GM12873 (cell line): ENCODE results near the gene PERM1.

Experiments used
- TF ChIP-seq, protein P1 (sequence below): IDR thresholded peaks from 2 replicates; pipeline ENCODE4 v1.5.1; 2012; ENCODE audit warnings: low read depth, mild to moderate bottlenecking, moderate library complexity, low read length, control low read depth; ENCODE audit not compliant: insufficient read depth; ENCODE audit errors: missing control alignments

Gene PERM1

GRCh38 chr1:966704-967300, 15.1 kb downstream of the PERM1 start:
- TF ChIP-seq, protein P1, sequence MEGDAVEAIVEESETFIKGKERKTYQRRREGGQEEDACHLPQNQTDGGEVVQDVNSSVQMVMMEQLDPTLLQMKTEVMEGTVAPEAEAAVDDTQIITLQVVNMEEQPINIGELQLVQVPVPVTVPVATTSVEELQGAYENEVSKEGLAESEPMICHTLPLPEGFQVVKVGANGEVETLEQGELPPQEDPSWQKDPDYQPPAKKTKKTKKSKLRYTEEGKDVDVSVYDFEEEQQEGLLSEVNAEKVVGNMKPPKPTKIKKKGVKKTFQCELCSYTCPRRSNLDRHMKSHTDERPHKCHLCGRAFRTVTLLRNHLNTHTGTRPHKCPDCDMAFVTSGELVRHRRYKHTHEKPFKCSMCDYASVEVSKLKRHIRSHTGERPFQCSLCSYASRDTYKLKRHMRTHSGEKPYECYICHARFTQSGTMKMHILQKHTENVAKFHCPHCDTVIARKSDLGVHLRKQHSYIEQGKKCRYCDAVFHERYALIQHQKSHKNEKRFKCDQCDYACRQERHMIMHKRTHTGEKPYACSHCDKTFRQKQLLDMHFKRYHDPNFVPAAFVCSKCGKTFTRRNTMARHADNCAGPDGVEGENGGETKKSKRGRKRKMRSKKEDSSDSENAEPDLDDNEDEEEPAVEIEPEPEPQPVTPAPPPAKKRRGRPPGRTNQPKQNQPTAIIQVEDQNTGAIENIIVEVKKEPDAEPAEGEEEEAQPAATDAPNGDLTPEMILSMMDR: no peak

DNA sequence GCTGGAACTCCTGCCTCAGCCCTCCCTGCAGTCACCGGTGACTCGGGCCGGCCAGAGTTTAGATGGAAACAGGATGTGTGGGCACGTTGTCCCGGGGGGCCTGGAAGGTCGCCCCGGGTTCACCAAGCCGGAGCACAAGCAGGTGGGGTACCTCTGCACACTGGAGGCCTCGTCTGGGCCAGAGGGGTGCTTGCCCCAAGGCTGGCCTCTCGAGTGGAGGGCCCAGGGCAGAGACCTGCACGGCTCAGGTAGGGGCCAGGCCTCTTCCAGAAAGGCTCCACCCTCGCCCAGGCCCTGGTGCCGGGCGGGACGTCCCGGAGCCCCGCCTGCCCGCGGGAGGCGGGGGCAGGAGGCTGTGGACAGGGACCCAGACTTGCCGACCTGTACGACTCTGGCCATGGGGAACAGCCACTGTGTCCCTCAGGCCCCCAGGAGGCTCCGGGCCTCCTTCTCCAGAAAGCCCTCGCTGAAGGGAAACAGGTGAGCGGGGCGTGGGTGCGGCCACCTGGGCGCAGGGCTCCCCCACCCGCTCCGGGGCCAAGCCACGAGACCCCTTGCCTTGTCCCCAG, 15.7 kb downstream of the PERM1 start, which contains the start of gene PLEKHN1:
Gene PLEKHN1, plus strand, starts transcription at position 348 of the 569 bp plus-strand sequence. Its CDS starts 50 bp downstream, at position 398.
- TF ChIP-seq, protein P1: no peak

DNA sequence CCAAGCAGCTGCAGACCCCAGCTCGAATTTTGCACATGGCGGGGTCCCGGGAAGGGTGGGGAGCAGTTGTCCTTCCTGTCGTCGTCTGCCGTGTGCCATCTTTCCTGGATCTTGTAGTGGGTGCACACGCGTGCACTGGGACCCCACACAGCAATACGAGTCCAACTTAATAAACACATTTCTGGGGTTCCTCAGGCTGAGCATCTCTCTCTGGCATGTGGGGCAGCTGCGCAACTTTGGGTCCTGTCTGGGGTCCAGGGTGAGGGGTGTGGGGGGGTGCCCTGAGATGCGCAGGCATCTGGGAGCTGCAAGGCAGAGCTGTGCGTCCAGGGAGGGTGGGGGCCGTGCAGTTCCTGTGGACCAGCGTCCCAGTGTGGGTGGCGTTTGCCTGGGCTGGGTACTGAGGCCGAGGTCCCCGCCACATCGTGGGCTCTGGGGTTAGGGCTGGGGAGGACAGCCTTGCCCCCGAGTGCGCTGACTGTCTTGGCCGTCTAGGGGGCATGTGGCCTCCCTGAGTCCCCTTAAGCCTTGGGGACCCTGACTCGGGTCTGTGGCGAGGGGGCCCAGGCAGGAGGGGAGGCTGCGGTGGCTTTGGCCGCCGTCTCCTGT, 16.3 kb downstream of the PERM1 start:
- TF ChIP-seq, protein P1: no peak

DNA sequence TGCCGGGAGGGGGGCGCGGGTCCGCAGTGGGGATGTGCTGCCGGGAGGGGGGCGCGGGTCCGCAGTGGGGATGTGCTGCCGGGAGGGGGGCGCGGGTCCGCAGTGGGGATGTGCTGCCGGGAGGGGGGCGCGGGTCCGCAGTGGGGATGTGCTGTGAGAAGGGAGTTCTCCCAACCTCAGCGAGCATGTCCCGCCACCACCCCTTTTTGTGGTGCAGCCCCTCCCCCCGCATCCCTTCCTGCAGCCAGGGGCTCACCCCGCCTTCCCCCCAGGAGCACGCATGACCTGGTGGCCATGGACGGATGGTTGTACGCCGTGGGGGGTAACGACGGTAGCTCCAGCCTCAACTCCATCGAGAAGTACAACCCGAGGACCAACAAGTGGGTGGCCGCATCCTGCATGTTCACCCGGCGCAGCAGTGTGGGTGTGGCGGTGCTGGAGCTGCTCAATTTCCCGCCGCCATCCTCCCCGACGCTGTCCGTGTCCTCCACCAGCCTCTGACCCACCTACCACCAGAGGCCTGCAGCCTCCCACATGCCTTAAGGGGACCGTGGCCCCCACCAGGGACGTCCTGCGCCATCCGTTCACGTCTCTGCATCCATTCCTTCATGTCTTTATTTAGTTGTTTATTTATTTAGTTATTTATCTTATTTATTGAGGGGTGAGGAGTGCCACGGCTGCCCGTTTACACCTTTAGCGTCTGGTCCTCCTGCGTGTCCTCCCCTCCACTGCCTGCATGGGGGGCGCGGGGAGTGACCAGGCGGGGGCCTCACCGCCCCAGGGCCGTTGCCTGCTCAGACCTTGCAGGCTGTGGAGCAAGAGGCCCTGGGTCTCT, 17.0 kb downstream of the PERM1 start:
- TF ChIP-seq, protein P1: no peak

- TF ChIP-seq, protein P1: no peak
Measured at GRCh38 chr1:963746-964525, 18.0 kb downstream of the PERM1 start.

GRCh38 chr1:963301-963651, 18.6 kb downstream of the PERM1 start:
- TF ChIP-seq, protein P1: no peak
